NOMO-1 treated with DMSO at 0.1 percent for 48 hours (cell line): Measurements from ENCODE around the gene INTS1.
"Not testable (repeated sequence)": the region's sequence is repeated elsewhere in the genome, so short reads cannot be mapped to it uniquely, and the experiment has no call there.

Source experiments
- DNase-seq: peaks from one replicate; lab custom pipeline; 2025; ENCODE audit not compliant: unreplicated experiment; lab: John Stamatoyannopoulos, UW

Gene INTS1

DNA sequence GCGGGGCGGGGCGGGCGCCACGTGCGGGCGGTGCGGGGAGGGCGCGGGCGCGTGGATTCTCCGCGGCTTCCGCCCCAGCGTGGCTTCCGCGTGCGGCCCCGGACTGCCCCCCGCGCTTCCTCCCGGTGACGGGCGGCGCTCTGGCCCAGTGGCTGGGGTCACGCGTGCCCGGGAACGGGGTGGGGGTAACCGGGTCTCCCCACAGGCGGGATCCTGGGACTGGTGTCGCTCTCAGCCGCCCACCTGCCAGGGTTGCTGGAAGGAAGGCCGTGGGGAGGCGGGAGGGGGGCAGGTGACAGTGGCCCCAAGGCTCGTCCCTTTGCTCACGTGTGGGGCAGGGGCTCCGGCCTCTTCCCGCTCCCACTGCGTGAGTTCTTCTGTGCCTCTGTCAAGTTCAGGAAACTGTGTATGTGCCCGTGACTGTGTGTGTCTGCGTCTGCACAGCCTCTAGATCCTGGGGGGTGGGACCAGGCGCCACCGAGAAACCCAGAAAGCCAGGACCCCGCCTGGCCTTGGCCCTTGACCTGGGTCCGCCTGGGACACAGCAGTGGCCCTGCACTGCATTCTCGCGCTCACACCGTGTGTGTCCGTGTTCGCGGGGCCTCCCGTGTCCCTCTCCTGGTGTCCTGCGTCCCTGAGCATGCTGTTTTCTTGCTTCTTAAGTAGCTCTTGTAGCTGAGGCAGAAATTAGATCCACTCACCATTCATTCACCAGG is 27.2 kb upstream of the INTS1 start:
- no peak for DNase-seq

DNA sequence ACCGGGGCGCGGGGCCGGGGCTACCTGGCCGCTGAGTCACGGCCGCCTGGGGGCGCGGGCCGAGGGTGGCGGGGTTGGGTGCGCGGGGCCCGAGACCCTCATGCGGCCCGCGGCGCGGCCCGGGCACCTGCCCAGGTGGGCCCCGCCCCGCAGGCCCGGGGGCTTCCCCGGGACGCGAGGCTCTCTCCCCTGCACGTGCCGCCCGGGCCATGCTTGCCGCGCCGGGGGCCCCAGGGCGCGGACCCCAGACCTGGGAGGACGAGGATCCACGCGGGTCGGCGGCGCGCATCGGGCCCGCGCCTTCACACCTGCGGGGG is 26.7 kb upstream of the INTS1 start:
- DNase-seq: no peak

DNA sequence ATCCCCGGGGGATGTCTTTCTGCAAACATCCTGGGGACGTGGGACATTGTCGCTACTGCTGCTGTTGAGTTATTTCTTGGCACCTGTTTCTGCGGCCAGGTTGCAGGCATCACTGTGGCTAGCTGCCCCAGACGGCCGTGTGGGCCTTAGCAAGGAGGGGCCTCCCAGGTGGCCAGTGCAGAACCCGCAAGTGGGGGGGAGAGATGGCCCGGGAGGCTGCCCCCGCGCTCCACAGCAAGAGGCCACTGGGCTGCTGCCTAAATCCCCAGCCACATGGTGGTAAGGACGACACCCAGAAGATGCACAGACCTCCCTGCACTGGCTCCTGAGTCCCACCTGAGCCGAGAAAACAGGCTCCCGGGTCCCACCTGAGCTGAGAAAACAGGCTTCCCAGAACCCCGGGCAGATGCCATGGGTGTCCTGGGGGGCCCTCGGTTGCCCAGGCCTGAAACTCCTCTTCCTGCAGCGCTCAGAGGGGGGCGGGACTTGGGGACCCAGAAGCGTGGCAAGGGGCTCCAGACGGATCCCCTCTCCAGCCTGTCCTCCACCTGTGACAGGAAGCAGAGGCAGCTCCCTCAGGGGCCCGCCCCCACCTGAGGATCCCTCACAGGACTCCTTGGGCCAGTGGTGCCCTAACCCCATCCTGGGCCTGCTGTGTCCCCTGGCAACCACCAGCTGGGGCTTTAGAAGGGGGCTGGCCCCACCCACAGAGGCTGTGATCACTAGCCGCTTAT is 25.4 kb upstream of the INTS1 start:
- DNase-seq: no peak

DNA sequence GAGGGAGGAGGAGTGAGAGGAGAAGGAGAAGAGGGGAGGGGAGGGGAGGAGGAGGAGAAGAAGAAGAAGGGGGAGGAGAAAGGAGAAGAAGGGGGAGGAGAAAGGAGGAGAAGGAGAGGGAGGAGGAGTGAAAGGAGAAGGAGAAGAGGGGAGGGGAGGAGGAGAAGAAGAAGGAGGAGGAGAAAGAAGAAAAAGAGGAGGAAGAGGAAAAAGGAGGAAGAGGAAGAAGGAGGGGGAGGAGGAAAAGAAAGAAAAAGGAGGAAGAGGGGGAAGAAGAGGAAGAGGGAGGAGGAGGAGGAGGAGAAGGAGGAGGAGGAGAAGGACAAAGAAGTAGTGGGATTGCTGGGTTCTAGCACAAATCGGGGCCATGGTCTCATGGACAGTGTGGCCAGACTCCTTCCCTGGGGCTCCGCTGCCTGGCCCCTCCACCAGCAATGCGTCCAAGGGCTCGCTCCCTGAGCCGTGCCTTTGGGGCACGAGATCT is 22.1 kb upstream of the INTS1 start:
- peak; percentile 10 for DNase-seq

DNA sequence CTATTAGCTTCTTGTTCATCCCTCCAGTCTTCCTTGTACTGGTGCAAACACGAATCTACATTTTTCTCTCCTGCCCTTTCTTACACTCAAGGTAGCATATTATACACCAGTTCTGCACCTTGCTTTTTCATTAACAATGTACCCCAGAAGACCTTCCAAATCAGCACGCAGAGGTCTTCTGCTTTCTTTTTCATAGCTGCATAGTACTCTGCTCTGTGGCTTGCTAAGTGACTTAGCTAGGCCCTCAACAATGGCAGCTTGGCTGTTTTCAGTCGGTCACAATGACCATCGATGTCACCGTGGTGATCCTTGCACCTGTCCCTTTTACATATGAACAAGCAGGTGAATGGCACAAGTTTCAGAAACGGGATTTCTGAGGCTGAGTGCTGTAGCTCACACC is 21.2 kb upstream of the INTS1 start:
- no peak for DNase-seq

DNA sequence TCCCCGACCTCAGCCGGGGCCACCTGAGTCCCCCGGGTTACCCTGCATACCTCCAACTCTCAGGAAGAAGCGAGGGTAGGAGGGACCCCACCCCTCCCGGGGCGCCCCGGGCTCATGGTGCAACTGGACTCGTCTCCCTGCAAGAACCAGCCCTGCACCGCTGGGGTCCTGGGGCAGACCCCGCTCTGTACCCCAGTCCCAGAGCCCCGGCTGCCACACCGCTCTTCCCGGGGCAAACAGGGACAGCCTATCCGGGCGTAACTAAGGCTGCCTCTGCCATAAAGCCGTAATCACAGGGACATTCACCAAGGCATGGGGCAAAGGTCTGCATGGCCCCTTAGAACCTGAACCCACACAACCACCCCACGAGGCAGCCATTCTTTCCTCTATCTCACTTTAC is 19.7 kb upstream of the INTS1 start:
- DNase-seq: no peak

DNA sequence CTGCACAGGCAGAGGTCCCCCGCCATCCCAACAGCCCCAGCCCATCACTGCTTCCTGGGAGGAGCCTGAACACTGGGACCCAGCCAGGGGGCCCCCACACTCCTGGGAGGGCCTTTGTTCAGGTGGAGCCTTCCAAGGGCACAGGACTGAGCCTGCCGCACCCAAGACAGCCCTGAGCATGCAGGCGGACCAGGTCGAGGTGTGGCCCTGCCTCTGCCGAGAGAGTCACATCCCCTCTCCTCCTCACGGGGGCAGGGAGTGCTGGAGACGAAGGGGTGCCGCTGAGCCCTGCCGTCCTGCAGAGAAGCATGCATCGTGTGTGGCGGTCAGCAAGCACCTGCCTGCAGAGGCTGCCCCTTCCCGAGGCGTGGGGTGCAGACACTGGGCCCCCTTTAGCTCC is 19.0 kb upstream of the INTS1 start:
- no peak for DNase-seq

DNA sequence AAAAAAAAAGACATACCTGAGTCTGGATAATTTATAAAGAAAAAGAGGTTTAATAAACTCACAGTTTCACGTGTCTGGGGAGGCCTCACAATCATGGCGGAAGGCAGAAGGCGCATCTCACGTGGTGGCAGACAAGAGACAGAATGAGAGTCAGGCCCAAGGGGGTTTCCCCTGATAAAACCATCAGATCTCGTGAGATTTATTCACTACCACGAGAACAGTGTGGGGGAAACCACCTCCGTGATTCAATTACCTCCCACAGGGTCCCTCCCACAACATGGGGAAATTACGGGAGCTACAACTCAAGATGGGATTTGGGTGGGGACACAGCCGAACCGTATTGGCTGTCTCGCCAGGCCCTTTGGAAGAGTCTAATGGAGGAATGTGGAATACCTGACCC is 17.3 kb upstream of the INTS1 start:
- DNase-seq: no peak

DNA sequence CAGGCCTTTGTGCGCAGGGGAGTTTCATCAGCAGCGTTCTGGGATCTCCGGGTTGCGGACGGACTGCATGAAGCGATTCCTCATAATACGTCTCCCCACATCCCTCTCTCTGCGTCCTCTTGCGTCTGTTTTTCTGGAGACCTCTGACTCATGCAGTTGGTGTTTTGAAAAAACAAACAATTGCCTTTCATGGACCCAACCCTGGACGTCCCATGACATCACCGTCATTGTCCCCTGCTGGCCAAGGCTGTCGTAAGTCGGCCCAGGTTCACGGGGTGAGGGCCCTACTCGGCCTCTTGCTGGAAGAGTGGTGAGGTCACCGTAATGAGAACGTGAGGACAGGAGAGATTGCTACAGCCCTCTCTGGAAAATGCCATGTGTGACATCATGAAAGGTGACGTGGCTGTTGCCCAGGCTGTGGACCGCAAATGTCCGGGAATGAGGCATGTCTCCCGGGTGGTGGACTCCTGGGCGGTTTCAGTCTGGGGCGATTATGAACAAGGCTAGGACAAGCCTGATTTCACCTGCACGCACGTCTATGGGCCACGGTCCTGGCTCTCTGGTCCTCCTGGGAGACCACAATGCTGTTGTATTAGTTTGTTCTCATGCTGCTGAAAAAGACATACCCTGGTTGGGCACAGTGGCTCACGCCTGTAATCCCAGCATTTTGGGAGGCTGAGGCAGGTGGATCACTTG is 16.5 kb upstream of the INTS1 start:
- DNase-seq: no peak

DNA sequence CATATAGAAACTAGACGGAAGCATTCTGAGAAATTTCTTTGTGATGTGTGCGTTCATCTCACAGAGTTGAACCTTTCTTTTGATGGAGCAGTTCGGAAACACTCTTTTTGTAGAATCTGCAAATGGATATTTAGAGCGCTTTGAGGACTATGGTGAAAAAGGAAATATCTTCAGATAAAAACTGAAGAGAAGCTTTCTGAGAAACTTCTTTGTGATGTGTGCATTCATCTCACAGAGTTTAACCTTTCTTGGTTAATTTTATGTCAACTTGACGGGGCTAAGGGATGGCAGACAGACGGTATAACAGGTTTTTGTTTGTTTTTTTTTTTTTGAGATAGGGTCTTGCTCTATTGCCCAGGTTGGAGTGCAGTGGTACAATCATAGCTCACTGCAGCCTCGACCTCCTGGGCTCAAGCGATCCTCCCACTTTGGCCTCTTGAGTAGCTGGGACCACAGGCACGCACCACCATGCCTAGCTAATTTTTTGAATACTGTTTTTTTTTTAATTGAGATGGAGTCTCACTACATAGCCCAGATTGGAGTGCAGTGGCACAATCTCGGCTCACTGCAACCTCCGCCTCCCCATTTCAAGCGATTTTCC is 15.2 kb upstream of the INTS1 start:
- DNase-seq: not testable (repeated sequence)

DNA sequence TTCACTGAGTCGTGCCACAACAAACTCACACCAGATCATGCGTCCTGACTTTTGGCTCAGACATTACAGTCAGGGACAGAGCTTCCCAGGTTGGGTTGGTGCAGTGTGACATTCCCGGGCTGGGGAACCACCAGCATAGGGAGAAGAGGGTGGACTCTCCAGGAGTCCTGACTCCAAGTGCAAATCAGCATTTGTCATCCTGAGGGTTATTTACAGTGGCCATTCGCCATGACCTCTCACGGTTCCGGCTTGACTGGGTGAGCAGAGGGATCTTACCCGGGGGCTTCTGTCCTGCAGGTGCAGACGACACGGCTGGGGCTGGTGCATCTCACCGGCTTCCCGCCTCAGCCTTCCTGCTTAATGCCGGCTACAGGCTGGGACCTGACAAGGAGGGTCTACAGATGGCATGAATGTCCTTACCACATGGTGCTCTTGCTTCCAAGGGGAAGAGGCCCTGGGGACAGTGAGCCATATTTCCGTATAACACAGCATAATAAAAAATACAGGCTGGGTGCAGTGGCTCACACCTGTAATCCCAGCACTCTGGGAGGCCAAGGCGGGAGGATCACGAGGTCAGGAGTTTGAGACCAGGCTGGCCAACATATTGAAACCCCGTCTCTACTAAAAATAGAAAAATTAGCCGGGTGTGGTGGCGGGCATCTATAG is 12.5 kb upstream of the INTS1 start:
- DNase-seq: no peak

DNA sequence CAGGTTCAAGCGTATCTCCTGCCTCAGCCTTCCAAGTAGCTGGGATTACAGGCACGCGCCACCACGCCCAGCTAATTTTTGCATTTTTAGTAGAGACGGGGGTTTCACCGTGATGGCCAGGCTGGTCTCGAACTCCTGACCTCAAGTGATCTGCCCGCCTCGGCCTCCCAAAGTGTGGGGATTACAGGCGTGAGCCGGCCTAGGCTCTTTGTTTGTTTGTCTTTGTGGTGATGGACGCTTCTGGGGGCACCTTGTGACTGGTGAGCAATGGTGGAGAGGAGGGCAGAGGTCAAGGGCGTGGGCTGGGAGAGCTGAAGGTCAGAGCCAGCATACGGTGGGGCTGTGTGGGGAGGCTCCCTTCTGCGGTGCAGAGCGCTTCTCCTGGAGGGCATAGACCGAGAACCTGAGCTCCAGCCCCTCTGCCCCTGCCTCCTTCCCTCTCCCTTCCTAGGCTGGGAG is 11.3 kb upstream of the INTS1 start:
- not testable (repeated sequence) for DNase-seq

DNA sequence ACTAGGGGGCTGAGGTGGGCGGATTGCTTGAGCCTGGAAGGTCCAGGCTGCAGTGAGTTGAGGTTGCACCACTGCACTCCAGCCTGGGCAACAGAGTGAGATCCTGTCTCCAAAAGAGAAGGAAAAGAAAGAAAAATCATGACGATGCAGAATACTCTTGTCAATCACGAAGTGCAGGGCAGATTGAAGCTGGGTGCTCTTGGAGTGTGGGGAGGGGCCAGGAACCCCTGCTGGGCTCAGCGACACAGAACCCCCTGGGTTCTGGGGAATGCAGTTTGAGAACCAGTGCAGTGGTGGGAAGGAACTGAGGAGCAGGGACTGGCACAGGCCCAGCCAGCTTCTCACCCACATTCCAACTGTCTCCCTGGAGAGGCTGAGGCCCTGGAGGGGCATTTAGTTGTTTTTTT is 10.8 kb upstream of the INTS1 start:
- no peak for DNase-seq

DNA sequence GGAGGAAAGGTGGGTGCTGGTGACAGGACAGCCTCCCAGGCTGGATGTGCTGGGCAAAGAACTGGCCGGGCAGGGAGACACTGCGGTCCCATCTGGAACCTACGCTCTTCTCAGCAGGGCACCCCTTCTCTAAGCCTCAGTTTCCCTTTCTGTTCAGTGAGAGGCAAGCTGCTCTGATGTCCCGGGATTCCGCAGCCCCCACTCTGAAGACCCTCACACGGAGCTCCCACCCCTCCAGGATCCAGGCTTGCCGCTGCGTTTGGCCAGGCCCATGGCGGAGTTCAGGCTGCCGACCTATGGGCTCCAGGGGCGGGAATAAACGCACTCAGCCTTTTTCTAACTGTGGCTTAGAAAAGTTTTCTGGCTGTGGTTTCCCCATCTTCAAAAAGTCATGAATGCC is 10.2 kb upstream of the INTS1 start:
- no peak for DNase-seq

DNA sequence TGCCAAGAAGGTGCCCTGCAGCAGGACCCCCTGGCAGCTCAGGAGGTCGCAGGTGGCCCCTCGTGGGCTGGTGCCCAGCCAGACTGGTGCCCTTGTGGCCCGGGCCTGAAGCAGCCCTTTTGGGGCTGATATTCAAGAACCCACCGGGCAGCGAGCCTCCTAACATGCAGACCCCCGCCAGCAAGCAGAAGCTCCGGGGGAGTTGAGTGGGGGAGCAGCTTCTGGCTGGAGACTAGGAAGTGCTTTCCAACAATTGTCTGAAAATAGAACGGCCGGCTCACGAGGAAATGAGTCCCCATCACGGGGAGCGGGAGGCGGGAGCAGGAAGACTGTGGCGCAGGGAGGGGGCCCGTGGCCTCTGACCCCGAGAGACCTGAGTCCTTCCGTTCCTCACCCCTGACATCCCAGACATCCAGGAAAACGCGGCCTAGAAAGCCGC is 9.5 kb upstream of the INTS1 start:
- no peak for DNase-seq

DNA sequence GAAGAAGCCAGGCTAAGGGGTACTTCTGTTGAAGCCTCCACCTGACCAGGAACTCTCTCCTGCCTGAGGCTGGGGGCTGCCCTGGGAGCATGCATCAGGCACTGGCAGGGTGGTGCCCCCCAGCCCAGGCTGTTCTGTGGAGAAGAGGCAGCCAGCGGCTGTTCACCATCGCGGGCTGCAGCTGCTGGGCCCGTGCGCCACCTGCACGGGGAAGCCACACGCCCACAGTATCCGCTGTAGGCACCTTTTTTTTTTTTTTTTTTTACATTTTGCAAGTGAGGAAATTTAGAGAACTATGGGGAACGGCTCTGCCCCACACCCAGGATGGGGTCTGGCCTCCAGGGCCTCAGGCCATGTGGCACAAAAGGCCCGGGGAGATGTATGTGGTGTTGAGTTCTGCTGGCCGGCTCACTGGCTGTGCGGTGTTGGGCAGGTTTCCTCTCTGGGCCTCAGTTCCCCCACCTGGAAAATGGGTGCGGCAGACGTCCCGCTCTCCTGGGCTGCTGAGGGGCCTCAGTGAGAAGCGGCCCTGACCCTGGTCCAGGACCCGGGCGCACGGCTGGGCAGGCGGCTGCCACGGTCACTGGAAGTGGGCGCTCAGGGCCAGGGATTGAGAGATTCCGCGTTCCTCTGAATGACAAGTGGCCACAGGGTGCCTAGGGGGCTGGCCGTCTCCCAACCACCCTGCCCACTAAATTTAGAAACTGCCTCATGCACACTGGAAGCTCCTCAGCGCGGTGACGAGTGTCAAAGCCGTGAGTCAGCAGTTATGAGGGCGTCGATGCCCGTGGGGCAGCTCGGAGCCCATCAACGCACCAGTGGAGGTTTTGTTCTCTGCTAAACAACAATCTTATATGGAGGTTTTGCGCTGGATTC is 8.8 kb upstream of the INTS1 start:
- DNase-seq: peak; percentile 77

DNA sequence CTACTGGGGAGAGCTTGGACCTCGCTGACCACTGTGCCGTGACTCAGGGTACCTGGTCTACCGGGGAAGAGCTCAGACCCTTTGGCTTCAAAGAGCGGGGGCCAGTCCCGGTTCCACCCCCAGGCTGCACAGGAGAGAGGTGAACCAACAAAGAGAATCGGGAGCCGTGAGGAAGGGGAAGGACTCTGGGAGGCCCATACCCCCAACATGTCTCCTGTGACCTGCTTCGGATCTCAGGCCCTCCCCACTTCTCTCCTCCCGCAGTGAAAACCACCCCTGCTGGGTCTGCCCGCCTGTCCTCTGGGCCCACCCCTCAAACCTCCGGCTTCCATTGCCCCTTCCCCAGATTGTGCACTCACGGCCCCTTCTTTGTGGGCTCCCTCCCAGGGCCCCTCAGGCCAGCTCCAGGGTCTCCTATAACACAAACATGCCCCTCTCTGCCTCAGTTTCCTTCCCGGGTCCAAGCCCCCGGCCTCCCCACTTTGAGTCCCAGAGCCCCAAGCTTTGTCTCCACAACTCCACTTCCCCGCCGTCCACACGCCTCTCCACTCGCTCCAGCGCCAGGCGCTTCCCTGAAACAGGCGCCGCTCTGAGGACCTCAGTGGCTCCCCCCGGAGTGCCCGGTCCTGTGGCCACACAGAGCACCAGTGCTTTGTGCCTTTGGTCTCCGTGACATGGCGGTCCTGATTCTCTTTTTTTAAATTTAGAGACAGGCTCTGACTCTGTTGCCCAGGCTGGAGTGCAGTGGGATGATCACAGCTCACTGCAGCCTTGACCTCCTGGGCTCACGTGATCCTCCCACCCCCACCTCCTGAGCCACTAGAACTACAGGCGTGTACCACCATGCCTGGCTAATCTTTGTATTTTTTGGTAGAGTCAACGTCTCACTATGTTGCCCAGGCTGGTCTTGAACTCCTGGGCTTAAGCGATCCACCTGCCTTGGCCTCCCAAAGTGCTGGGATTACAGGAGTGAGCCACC is 7.5 kb upstream of the INTS1 start:
- DNase-seq: no peak

DNA sequence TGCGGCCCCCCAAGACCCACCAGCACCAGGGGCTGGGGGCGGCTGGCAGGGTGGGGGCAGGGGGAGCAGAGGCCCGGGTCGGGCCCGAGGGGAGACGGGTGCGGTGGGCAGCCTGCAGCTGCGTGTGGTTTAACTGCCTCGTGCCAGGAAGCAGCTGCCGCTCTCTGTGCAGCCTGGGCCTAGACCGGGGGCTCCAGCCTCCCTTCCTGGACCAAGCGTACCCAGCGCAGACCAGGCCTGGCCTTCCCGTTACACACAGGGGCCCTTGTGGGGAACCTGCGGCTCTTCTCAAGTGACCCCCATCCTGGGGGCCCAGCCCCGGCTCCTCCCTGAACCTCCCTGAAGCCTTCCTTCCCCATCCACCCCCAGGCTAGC is 6.6 kb upstream of the INTS1 start:
- no peak for DNase-seq

DNA sequence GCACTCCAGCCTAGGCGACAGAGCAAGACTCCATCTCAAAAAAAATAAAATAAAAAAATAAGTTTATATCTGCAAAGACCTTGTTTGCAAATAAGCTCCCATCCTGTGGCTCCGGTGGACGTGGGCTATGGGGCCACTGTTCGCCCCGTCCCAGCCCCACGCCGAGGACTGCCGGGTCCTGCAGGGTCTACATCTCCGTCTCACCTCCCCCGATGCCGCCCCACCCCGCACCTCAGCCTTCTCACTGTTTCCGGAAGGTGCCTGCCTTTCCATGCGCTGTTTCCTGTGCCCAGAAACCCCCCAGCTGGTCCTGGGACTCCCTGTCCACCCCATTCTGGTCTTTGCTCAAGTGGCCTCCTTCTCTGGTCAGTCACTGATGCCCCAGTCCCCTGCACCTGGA is 5.0 kb upstream of the INTS1 start:
- DNase-seq: no peak
